Chondrocyte (in vitro differentiated cells): ENCODE data around the gene NECTIN1. TPM values are rescaled to one million over a fixed set of nuclear protein-coding genes. Genes with fewer than 3 reads are reported as not detected.

Experiments
- DNase-seq: peaks from one replicate; pipeline ENCODE4 v3.0.0; 2021; ENCODE audit warnings: mixed read lengths, low spot score
- H3K27ac Mint-ChIP-seq: one replicate; pipeline ENCODE4 v1.8.0; 2021; ENCODE audit warnings: mild to moderate bottlenecking, moderate library complexity, mixed read lengths; ENCODE audit not compliant: unreplicated experiment
- H3K27me3 Mint-ChIP-seq: 2 replicates; pipeline ENCODE4 v1.8.0; 2021; ENCODE audit warnings: low read depth, mixed read lengths
- H3K36me3 Mint-ChIP-seq: 2 replicates; pipeline ENCODE4 v1.8.0; 2021; ENCODE audit warnings: low read depth, mixed read lengths
- H3K4me1 Mint-ChIP-seq: 2 replicates; pipeline ENCODE4 v1.8.0; 2021; ENCODE audit warnings: low read depth, mild to moderate bottlenecking, mixed read lengths
- H3K4me3 Mint-ChIP-seq: one replicate; pipeline ENCODE4 v1.8.0; 2021; ENCODE audit warnings: mild to moderate bottlenecking, moderate library complexity, mixed read lengths; ENCODE audit not compliant: unreplicated experiment
- H3K9me3 Mint-ChIP-seq: 2 replicates; pipeline ENCODE4 v1.8.0; 2021; ENCODE audit warnings: low read depth, mixed read lengths
- total RNA-seq: library from RNA; stranded (reverse); gene quantifications from 3 replicates; pipeline ENCODE4 v1.2.1, GENCODE V29; 2021
- TF ChIP-seq, protein P1 (sequence below): fragments of 200-600 bp; sonication (generic); IDR thresholded peaks from 2 replicates; pipeline ENCODE4 v1.5.0; 2021; ENCODE audit warnings: antibody characterized with exemption, mild to moderate bottlenecking, moderate library complexity

NECTIN1 gene
- total RNA-seq, 1 donor from 2014 or later: 9.1 TPM

- no peak overlapping the region for H3K27ac Mint-ChIP-seq
- TF ChIP-seq, protein P1, sequence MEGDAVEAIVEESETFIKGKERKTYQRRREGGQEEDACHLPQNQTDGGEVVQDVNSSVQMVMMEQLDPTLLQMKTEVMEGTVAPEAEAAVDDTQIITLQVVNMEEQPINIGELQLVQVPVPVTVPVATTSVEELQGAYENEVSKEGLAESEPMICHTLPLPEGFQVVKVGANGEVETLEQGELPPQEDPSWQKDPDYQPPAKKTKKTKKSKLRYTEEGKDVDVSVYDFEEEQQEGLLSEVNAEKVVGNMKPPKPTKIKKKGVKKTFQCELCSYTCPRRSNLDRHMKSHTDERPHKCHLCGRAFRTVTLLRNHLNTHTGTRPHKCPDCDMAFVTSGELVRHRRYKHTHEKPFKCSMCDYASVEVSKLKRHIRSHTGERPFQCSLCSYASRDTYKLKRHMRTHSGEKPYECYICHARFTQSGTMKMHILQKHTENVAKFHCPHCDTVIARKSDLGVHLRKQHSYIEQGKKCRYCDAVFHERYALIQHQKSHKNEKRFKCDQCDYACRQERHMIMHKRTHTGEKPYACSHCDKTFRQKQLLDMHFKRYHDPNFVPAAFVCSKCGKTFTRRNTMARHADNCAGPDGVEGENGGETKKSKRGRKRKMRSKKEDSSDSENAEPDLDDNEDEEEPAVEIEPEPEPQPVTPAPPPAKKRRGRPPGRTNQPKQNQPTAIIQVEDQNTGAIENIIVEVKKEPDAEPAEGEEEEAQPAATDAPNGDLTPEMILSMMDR: no peak
- peaks cover 16% of the 10 kb centered on the region for H3K4me1 Mint-ChIP-seq
- H3K9me3 Mint-ChIP-seq: no peaks in the 10 kb centered on the region
- no peak for DNase-seq
- H3K4me3 Mint-ChIP-seq: no peak overlapping the region
- H3K36me3 Mint-ChIP-seq: no peaks in the 10 kb centered on the region
- H3K27me3 Mint-ChIP-seq: peaks cover 28% of the 10 kb centered on the region
These were observed 102.7 kb downstream of the NECTIN1 start for GRCh38 chr11:119626197-119626841.

DNA sequence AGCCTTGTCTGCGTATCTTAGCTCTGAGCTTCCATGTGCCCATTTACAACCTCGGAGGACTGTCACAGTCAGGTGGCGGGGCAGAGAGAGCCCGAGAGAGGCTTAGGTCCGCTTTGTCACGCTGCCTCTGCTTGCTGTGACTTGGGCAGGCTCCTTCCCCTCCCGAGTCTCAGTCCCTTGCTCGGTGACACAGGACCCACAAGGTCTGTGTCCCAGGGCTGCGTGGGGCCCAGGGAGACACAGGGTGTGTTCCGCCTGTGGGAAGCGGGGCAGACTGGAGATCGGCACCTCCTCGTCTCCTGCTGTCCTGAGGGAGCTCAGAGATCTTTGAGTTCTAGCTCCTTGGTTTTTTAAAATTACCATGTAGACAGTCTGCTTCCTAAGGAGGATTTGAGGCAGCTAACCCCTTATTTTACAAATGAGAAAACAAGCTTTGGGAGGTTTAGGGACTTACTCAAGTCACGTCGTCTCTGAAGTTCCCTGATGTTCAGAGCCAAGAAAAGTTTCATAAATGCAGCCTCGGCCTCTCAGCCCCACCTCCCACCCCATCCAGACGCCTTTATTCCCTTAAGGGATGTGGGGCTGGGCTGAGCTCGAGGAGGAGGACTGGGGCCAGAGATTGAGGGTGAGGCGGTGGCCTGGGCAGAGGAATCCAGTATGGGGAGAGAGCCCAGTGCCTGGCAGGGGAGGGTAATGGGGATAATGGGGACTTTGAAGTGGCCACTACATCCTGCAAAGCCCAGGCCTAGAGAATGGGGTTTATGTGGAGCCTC, 103.6 kb downstream of the NECTIN1 start:
- Mint-ChIP-seq H3K4me1 (peaks cover 16% of the 10 kb centered on the region), H3K9me3 (no peaks in the 10 kb centered on the region), H3K36me3 (no peaks in the 10 kb centered on the region), H3K4me3 (no peak overlapping the region), H3K27ac (no peak overlapping the region), H3K27me3 (peaks cover 26% of the 10 kb centered on the region)
- DNase-seq: no peak
- TF ChIP-seq, protein P1: no peak

DNA sequence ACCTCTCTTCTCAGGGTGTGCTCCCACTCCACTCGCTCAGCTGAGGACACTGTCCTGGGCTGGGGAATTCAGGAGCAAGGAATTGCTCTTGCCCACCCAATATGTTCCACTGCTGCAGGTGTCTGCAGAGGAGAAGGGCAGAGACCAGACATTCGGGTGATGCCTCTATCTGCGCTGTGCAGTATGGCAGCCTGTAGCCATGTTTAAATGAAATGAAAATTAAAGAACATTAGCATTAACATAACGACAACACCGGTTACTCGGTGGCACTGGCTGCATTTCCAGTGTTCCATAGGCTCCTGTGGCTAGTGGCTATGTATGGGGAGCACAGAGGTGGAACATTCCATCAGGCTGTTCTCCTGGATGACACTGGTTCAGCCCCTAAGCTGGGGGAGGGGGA, 104.4 kb downstream of the NECTIN1 start:
- Mint-ChIP-seq H3K27me3 (peaks cover 19% of the 10 kb centered on the region), H3K4me1 (peaks cover 16% of the 10 kb centered on the region), H3K27ac (no peak overlapping the region), H3K4me3 (no peak overlapping the region), H3K36me3 (no peaks in the 10 kb centered on the region), H3K9me3 (no peaks in the 10 kb centered on the region)
- no peak for DNase-seq
- TF ChIP-seq, protein P1: no peak

GRCh38 chr11:119624102-119624615, 104.8 kb downstream of the NECTIN1 start:
- TF ChIP-seq, protein P1: peak; percentile 79
- Mint-ChIP-seq H3K36me3 (no peaks in the 10 kb centered on the region), H3K9me3 (no peaks in the 10 kb centered on the region), H3K27me3 (peaks cover 19% of the 10 kb centered on the region), H3K4me3 (no peak overlapping the region), H3K27ac (no peak overlapping the region), H3K4me1 (peaks cover 16% of the 10 kb centered on the region)
- no peak for DNase-seq

DNA sequence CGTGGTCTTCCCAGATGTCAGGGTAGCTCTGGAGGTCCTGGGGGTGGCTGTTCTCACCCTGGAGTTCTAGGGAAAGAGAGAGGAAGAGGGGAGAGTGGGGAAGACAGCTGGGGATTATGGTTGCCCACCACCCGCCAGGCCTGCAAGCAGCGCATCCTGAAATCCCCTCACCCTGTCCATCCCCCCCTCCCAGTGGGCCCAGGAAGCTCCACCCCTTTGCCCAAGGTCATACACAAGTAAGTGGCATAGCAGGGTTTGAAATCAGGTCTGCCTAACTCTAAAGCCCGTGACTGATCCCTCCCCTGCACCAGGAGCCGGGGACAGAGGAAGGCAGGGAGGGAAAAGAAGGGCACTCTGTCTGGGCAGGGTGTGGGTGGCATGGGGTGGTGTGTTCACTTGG, 105.3 kb downstream of the NECTIN1 start:
- peaks cover 17% of the 10 kb centered on the region for H3K27me3 Mint-ChIP-seq
- H3K9me3 Mint-ChIP-seq: no peaks in the 10 kb centered on the region
- TF ChIP-seq, protein P1: no peak
- peaks cover 16% of the 10 kb centered on the region for H3K4me1 Mint-ChIP-seq
- H3K36me3 Mint-ChIP-seq: no peaks in the 10 kb centered on the region
- no peak overlapping the region for H3K4me3 Mint-ChIP-seq
- H3K27ac Mint-ChIP-seq: no peak overlapping the region
- no peak for DNase-seq
